Neuronal stem cell (in vitro differentiated cells): ENCODE data around the gene CEND1.

Experiments
- DNase-seq: peaks from one replicate; pipeline ENCODE4 v3.0.0-alpha.2; 2013; ENCODE audit warnings: low spot score
- H2AFZ ChIP-seq: one replicate; pipeline ENCODE4 v1.6.1; 2013; ENCODE audit warnings: mild to moderate bottlenecking, low read length, inconsistent platforms
- H2AK5ac ChIP-seq: 2 replicates; pipeline ENCODE4 v1.6.1; 2013; ENCODE audit warnings: low read depth, mild to moderate bottlenecking, inconsistent platforms, low read length, moderate library complexity, mixed read lengths
- H2BK120ac ChIP-seq: 2 replicates; pipeline ENCODE4 v1.6.1; 2013; ENCODE audit warnings: low read depth, mild to moderate bottlenecking, inconsistent platforms, low read length, moderate library complexity, mixed read lengths
- H2BK12ac ChIP-seq: one replicate; pipeline ENCODE4 v1.6.1; 2013; ENCODE audit warnings: low read length, inconsistent platforms
- H2BK15ac ChIP-seq: 2 replicates; pipeline ENCODE4 v1.6.1; 2013; ENCODE audit warnings: mild to moderate bottlenecking, low read length, inconsistent platforms, mixed read lengths
- H2BK5ac ChIP-seq: one replicate; pipeline ENCODE4 v1.6.1; 2013; ENCODE audit warnings: inconsistent platforms, mild to moderate bottlenecking, low read length, moderate library complexity
- H3K14ac ChIP-seq: one replicate; pipeline ENCODE4 v1.6.1; 2013; ENCODE audit warnings: low read length, inconsistent platforms
- H3K18ac ChIP-seq: 2 replicates; pipeline ENCODE4 v1.6.1; 2013; ENCODE audit warnings: low read length, inconsistent platforms
- H3K23ac ChIP-seq: 2 replicates; pipeline ENCODE4 v1.6.1; 2013; ENCODE audit warnings: low read depth, mild to moderate bottlenecking, mixed read lengths, low read length, inconsistent platforms; ENCODE audit not compliant: poor library complexity
- H3K27ac ChIP-seq: replicated peaks from 3 replicates; pipeline ENCODE4 v1.5.1; 2013; ENCODE audit warnings: low read length, inconsistent platforms
- H3K27me3 ChIP-seq, 3 experiments: 2 replicates each; pipeline ENCODE4 v1.6.1; 2013; ENCODE audit warnings: low read length in 3 of 3, mild to moderate bottlenecking in 2 of 3, inconsistent platforms in 1 of 3, low read depth in 1 of 3, mixed read lengths in 1 of 3, moderate library complexity in 1 of 3; ENCODE audit not compliant: control insufficient read depth in 3 of 3, insufficient read depth in 3 of 3
- H3K36me3 ChIP-seq, 2 donors: replicated peaks in 1 of 2; 2 replicates each; pipeline ENCODE4 v1.6.1; 2013; ENCODE audit warnings: low read length in 2 of 2; ENCODE audit not compliant: control insufficient read depth in 2 of 2, insufficient read depth in 2 of 2
- H3K4ac ChIP-seq: 2 replicates; pipeline ENCODE4 v1.6.1; 2013; ENCODE audit warnings: inconsistent platforms, mild to moderate bottlenecking, low read length, moderate library complexity
- H3K4me1 ChIP-seq, 2 donors: 1 replicate in 1 of 2; 2 replicates in 1 of 2; pipeline ENCODE4 v1.6.1; 2013; ENCODE audit warnings: low read length in 2 of 2, low read depth in 1 of 2; ENCODE audit not compliant: control insufficient read depth in 2 of 2, insufficient read depth in 1 of 2
- H3K4me2 ChIP-seq: one replicate; pipeline ENCODE4 v1.6.1; 2013; ENCODE audit warnings: mild to moderate bottlenecking, low read length, inconsistent platforms; ENCODE audit not compliant: insufficient read depth, poor library complexity, severe bottlenecking
- H3K4me3 ChIP-seq, 2 donors: 2 replicates each; pipeline ENCODE4 v1.5.1; 2013; ENCODE audit warnings: low read length in 2 of 2, mild to moderate bottlenecking in 2 of 2, inconsistent platforms in 1 of 2, moderate library complexity in 1 of 2
- H3K79me1 ChIP-seq: one replicate; pipeline ENCODE4 v1.6.1; 2013; ENCODE audit warnings: low read depth, mild to moderate bottlenecking, inconsistent platforms, low read length, moderate library complexity
- H3K9ac ChIP-seq: one replicate; pipeline ENCODE4 v1.6.1; 2013; ENCODE audit warnings: mild to moderate bottlenecking, low read depth, low read length, inconsistent platforms; ENCODE audit not compliant: poor library complexity
- H3K9me3 ChIP-seq, 2 donors: replicated peaks in 1 of 2; 2 replicates each; pipeline versions ENCODE3 to v1.6.1; 2013; ENCODE audit warnings: low read length in 2 of 2, mild to moderate bottlenecking in 2 of 2, inconsistent platforms in 1 of 2, low read depth in 1 of 2, mixed read lengths in 1 of 2, moderate library complexity in 1 of 2; ENCODE audit not compliant: control insufficient read depth in 2 of 2, insufficient read depth in 1 of 2
- H4K8ac ChIP-seq: one replicate; pipeline ENCODE4 v1.6.1; 2013; ENCODE audit warnings: low read depth, mild to moderate bottlenecking, inconsistent platforms, low read length, moderate library complexity
- H4K91ac ChIP-seq: one replicate; pipeline ENCODE4 v1.6.1; 2013; ENCODE audit warnings: low read length, low read depth, mild to moderate bottlenecking, inconsistent platforms; ENCODE audit not compliant: poor library complexity
- WGBS, 2 donors: extraction: QIAGEN DNeasy Blood & Tissue Kit; methylation state at CpG; one replicate each; pipeline ENCODE4 v1.1.7; 2013; ENCODE audit warnings: missing lambda C conversion rate in 2 of 2, mixed read lengths in 1 of 2; ENCODE audit not compliant: insufficient read length in 2 of 2, insufficient replicate concordance in 1 of 2; ENCODE audit errors: extremely low coverage in 2 of 2; 5-methylcytosine and 5-hydroxymethylcytosine counted together

The CEND1 gene

DNA sequence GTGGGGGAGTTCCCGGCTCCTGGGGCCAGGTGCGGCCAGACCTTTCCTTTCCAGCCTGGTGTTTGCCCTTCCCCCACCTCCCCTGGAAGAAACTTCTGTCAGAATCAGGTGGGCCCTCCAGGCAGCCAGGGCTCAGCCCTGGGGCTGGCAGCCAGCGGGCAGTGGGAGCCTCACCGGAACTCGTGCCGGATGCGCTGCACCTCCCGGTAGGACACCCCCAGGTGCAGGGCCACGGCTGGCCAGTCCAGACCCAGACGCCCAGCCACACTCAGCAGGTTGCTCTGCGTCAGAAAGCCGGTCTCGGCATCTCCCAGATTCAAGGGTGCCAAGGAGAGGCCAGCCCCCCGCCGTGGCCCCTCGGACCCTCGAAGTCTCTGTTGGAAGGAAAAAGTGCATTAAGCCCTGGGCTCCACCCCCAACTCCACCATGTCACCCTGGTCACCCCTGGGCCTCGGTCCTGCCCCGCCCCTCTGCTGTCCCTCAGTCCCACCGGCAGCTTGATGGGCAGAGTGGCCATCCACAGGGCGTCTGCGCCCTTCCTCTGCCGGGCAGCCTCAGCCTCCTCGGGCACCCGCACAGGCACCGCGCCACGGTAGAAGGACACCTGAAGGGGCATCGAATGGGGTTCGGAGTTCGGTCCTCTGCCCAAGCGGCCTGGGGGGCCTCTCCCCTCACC is 9.9 kb upstream of the CEND1 start:
- Histone ChIP-seq H2BK120ac (no peak overlapping the region), H3K4me3 (no peak overlapping the region), H3K18ac (no peak overlapping the region), H2BK5ac (peak overlapping the region; percentile 82), H3K27me3 (no peaks in the 10 kb centered on the region), H2AFZ (no peak overlapping the region), H3K9ac (no peak overlapping the region), H2BK12ac (no peak overlapping the region), H3K23ac (no peak overlapping the region), H3K4me2 (no peak overlapping the region), H3K4ac (no peak overlapping the region), H4K8ac (peak overlapping the region; percentile 65), H3K27ac (no peak overlapping the region), H2AK5ac (no peak overlapping the region), H3K14ac (no peak overlapping the region), H3K9me3 (no peaks in the 10 kb centered on the region), H2BK15ac (no peak overlapping the region), H3K79me1 (peaks cover 28% of the 10 kb centered on the region), H3K4me1 (peaks cover 21 to 28% of the 10 kb centered on the region in 2 donors), H4K91ac (no peak overlapping the region), H3K36me3 (peaks cover 24 to 51% of the 10 kb centered on the region in 2 donors)
- DNase-seq, result no peak
- WGBS, 2 donors, result no CpG with 5 or more reads among the region's 32 CpGs

DNA sequence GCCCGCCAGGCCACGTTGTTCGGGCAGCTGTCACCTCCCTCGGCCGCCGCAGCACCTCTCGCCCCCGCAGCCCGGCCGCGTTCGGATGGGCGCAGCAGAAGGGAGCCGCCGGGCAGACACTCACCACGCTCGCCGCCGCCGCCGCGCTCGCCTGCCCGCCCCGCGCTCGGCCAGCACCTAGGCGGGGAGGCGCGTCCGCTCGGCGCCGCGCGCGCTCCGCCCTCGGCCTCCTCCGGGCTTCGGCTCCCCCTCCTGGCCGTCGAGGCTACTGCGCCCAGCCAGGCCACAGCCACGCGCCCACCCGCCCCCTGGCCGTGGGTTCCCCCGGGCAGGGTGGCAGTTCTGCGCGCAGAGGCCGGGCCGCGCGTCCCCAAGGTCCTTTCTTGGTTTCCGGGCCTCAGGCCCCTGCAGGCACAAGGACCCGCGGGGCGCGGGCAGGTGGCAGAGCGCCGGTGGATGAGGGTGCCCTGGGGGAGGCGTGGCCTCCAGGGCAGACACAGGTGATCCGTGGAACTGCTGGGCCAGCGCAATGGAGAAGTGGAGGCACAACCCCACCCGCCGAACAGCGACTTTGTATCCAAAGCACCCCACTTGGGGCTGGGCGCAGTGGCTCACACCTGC is 8.3 kb upstream of the CEND1 start, which contains the start of gene SLC25A22:
TSS of gene SLC25A22 (minus strand) at position 189 of the 621 bp plus-strand sequence. CDS start 3,275 bp downstream, outside the sequence.
- peak within 1 kb of the TSS; percentile 100 for H3K18ac ChIP-seq
- H2AFZ ChIP-seq, result peak within 1 kb of the TSS; percentile 88
- H2BK120ac ChIP-seq, result peak within 1 kb of the TSS; percentile 81
- peak within 1 kb of the TSS; percentile 86 for H3K27ac ChIP-seq
- peaks cover 10 to 15% of the 10 kb centered on the region in 2 donors for H3K4me1 ChIP-seq
- H2BK5ac ChIP-seq, result peak within 1 kb of the TSS; percentile 99
- H3K79me1 ChIP-seq, result peaks cover 28% of the 10 kb centered on the region
- WGBS, 2 donors, result no CpG with 5 or more reads among the region's 69 CpGs
- peak within 1 kb of the TSS; percentile 84 for H3K4ac ChIP-seq
- no peaks in the 10 kb centered on the region for H3K27me3 ChIP-seq
- peak within 1 kb of the TSS; percentile 3 for H4K8ac ChIP-seq
- peak within 1 kb of the TSS; percentile 99 for H3K23ac ChIP-seq
- peaks cover 37 to 61% of the 10 kb centered on the region in 2 donors for H3K36me3 ChIP-seq
- DNase-seq, result peak; percentile 83
- peak within 1 kb of the TSS; percentile 100 for H3K14ac ChIP-seq
- H2BK15ac ChIP-seq, result peak within 1 kb of the TSS; percentile 87
- H4K91ac ChIP-seq, result no peak within 1 kb of the TSS
- H2BK12ac ChIP-seq, result no peak within 1 kb of the TSS
- H3K9ac ChIP-seq, result peak within 1 kb of the TSS; percentile 97
- peak within 1 kb of the TSS; percentile 89 for H2AK5ac ChIP-seq
- H3K4me3 ChIP-seq, result peak within 1 kb of the TSS; percentile 99 to 100
- H3K9me3 ChIP-seq, result no peaks in the 10 kb centered on the region
- H3K4me2 ChIP-seq, result peak within 1 kb of the TSS; percentile 92

DNA sequence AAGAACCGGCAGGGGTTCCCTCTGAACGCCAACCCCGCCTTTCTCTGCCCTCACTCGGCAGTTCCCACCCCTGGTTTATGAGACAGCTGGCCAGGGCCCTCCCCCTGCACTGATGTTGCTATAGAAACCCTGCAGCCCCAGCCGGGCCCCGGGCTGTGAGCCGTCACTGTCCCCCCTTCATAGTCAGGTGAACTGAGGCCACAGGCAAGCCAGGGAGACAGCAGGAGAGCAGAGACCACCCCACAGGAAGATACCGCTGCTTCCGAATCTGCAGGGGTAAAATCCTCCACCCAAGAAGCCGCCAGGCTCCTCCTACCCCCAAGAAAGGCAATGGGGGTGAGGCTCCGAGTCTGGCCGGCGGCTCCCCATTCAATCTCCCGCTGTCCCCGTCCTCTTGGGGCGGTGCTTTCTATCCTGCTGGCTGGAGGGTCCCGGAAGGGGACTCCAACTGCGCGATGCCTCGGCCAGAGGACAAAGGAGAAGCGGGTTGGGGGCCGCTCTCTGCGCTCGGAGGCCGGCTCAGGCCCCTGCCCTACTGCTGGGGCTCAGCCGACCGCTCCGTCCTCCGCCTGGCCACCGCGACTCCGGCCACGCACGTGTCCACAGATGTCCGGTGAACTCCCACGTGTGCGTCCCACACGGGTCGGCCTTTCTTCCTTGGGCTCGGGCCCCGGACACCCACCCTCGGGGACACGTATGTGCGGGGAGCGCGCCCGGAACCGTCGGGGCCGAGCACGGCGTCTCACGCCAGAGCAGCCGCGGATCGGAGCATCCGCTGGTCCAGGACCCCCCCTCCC is 7.6 kb upstream of the CEND1 start:
- no peaks in the 10 kb centered on the region for H3K9me3 ChIP-seq
- H3K36me3 ChIP-seq, result peaks cover 33 to 60% of the 10 kb centered on the region in 2 donors
- H3K4ac ChIP-seq, result peak overlapping the region; percentile 84
- H3K18ac ChIP-seq, result peak overlapping the region; percentile 100
- H2BK15ac ChIP-seq, result peak overlapping the region; percentile 87
- H3K79me1 ChIP-seq, result peaks cover 24% of the 10 kb centered on the region
- peak overlapping the region; percentile 99 for H2BK5ac ChIP-seq
- peak overlapping the region; percentile 100 for H3K14ac ChIP-seq
- H2AK5ac ChIP-seq, result peak overlapping the region; percentile 89
- H4K8ac ChIP-seq, result no peak overlapping the region
- H3K4me3 ChIP-seq, result peak overlapping the region; percentile 99 to 100
- H3K27me3 ChIP-seq, result no peaks in the 10 kb centered on the region
- peak; percentile 68 for DNase-seq
- no peak overlapping the region for H4K91ac ChIP-seq
- H2BK12ac ChIP-seq, result no peak overlapping the region
- peak overlapping the region; percentile 99 for H3K23ac ChIP-seq
- peak overlapping the region; percentile 92 for H3K4me2 ChIP-seq
- peaks cover 10 to 15% of the 10 kb centered on the region in 2 donors for H3K4me1 ChIP-seq
- peak overlapping the region; percentile 97 for H3K9ac ChIP-seq
- WGBS, 2 donors, result no CpG with 5 or more reads among the region's 57 CpGs
- H2AFZ ChIP-seq, result peak overlapping the region; percentile 88
- peak overlapping the region; percentile 86 for H3K27ac ChIP-seq
- peak overlapping the region; percentile 81 for H2BK120ac ChIP-seq
